Measurements from ENCODE around the gene CPM.

DNA sequence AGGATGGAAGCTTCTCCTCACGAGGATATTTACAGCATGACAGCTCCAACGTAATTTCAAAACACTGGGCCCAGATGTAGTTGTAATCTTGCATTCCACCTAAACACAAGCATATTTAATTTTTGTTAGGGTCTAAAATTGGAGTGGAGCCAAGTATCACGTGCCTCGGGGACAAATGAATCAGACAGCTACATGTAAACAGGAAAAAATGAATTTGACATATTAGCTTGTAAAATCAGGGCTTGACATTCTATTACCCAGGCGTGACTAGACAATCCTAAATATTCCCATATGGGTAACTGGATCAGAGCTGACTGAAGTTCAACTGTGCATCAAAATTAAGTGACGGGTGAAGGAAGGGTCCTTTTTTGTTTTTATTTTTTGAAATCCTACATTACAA lies 66.0 kb downstream of the CPM start:
- no peak for TF ChIP-seq CTCF (IDR thresholded peaks at IDR 0.05; ENCODE audit: extremely low read depth in 1 of 2, insufficient read depth in 1 of 2, low read depth in 1 of 2, low read length in 2 of 2)
- TF ChIP-seq GATA2 (IDR thresholded peaks at IDR 0.05; ENCODE audit: insufficient read depth, insufficient read length, low read depth, low read length): no peak
- TF ChIP-seq JUN (IDR thresholded peaks at IDR 0.05; ENCODE audit: borderline replicate concordance, insufficient read depth, insufficient read length, low read depth): no peak
- TF ChIP-seq POLR2A (IDR thresholded peaks at IDR 0.05; ENCODE audit: low read depth, low read length): no peak
- TF ChIP-seq POLR2AphosphoS5 (IDR thresholded peaks at IDR 0.05; ENCODE audit: insufficient read depth, low read depth, low read length): no peak
- TF ChIP-seq MAX (IDR thresholded peaks at IDR 0.05; ENCODE audit: insufficient read depth, insufficient read length): no peak
- no peak for TF ChIP-seq EZH2 (IDR thresholded peaks at IDR 0.05; ENCODE audit: borderline replicate concordance, low read depth, low read length, severe bottlenecking)
